A549 (cell line): ENCODE measurements around the gene CNKSR3. TPM values are rescaled to one million over a fixed set of nuclear protein-coding genes. Genes with fewer than 3 reads are reported as not detected.

Experiments used
- ATAC-seq, 2 experiments: fragments of 200-7000 bp in 1 of 2; fragments of >200 bp in 1 of 2; cut with Nextera tagmentation in 1 of 2; cut with Tn5 transposase in 1 of 2; 3 replicates each; pipeline versions ENCODE4 v1.8.0 to v1.9.1; 2018 to 2020; ENCODE audit warnings: mild to moderate bottlenecking in 1 of 2, moderate library complexity in 1 of 2
- CTCF ChIA-PET: fragments of 300-600 bp; sonication (Branson Sonifier 250); formaldehyde crosslinking; extraction: SDS; loops from one replicate; lab custom pipeline; 2021; ENCODE audit warnings: antibody characterized with exemption, inconsistent platforms; lab: Yijun Ruan, JAX
- POLR2A ChIA-PET: fragments of 350-600 bp; formaldehyde crosslinking; extraction: SDS; loops from one replicate; lab custom pipeline; 2021; ENCODE audit warnings: antibody characterized with exemption, inconsistent platforms; lab: Yijun Ruan, JAX
- DNase-seq, 2 experiments: peaks; one replicate each; pipeline versions ENCODE4 v3.0.0 to v3.0.0-alpha.2; 2011 to 2016; ENCODE audit warnings: low read depth in 1 of 2, low spot score in 1 of 2
- FAIRE-seq: peaks from 2 replicates; lab custom pipeline; 2011; peaks lifted over from hg19 to GRCh38; lab: Jason Lieb, UNC
- H3K27ac ChIP-seq, 2 experiments: fragments of >200 bp; sonication (Bioruptor Twin); formaldehyde crosslinking; 3 replicates each; pipeline ENCODE4 v1.5.1; 2016 to 2017
- H3K4me1 ChIP-seq: fragments of >200 bp; sonication (Bioruptor Twin); formaldehyde crosslinking; 3 replicates; pipeline ENCODE4 v1.6.1; 2016
- H3K4me2 ChIP-seq: fragments of >200 bp; sonication (Bioruptor Twin); formaldehyde crosslinking; 3 replicates; pipeline ENCODE4 v1.6.1; 2016
- H3K4me3 ChIP-seq: fragments of >200 bp; sonication (Bioruptor Twin); formaldehyde crosslinking; 3 replicates; pipeline ENCODE4 v1.5.1; 2016
- H3K9me3 ChIP-seq: fragments of >200 bp; sonication (Bioruptor Twin); formaldehyde crosslinking; 3 replicates; pipeline ENCODE4 v1.6.1; 2016
- CBX8 ChIP-seq: fragments of 200-600 bp; sonication (generic); IDR thresholded peaks from 2 replicates; pipeline ENCODE4 v1.6.1; 2016
- CEBPB ChIP-seq, 2 experiments: fragments of >200 bp in 1 of 2; sonication (Bioruptor Twin) in 1 of 2; formaldehyde crosslinking in 1 of 2; IDR thresholded peaks; 2 replicates each; pipeline ENCODE4 v1.6.1; 2012 to 2016
- CHD4 ChIP-seq: fragments of 200-600 bp; sonication (generic); IDR thresholded peaks from 2 replicates; pipeline ENCODE4 v1.6.1; 2016; ENCODE audit warnings: antibody characterized with exemption, mild to moderate bottlenecking, borderline replicate concordance
- CTCF ChIP-seq: fragments of >200 bp; sonication (Bioruptor Twin); formaldehyde crosslinking; IDR thresholded peaks from 3 replicates; pipeline ENCODE4 v1.5.1; 2016
- EHF ChIP-seq: fragments of 250-450 bp; sonication (Bioruptor Pico); IDR thresholded peaks from 2 replicates; pipeline ENCODE4 v1.5.0; 2020; ENCODE audit warnings: mild to moderate bottlenecking
- FOSB ChIP-seq: fragments of 250-450 bp; sonication (Bioruptor Pico); IDR thresholded peaks from 2 replicates; pipeline ENCODE4 v1.5.0; 2020; ENCODE audit warnings: mild to moderate bottlenecking, moderate library complexity
- HDAC2 ChIP-seq: fragments of 200-600 bp; sonication (generic); IDR thresholded peaks from 2 replicates; pipeline ENCODE4 v1.6.1; 2016
- HMGXB4 ChIP-seq: fragments of 250-450 bp; sonication (Bioruptor Pico); IDR thresholded peaks from 2 replicates; pipeline ENCODE4 v1.5.0; 2021; ENCODE audit warnings: mild to moderate bottlenecking, moderate library complexity, borderline replicate concordance
- JUN ChIP-seq, 2 experiments: fragments of >200 bp; sonication (Bioruptor Twin); formaldehyde crosslinking; IDR thresholded peaks; 2 replicates in 1 of 2; 3 replicates in 1 of 2; pipeline ENCODE4 v1.6.1; 2016 to 2017
- JUNB ChIP-seq: fragments of >200 bp; sonication (Bioruptor Twin); formaldehyde crosslinking; IDR thresholded peaks from 2 replicates; pipeline ENCODE4 v1.6.1; 2016
- MAZ ChIP-seq: fragments of 150-350 bp; IDR thresholded peaks from 2 replicates; pipeline ENCODE4 v1.6.1; 2014; ENCODE audit warnings: antibody characterized with exemption, low read depth, low read length, borderline replicate concordance
- MYC ChIP-seq: IDR thresholded peaks from 2 replicates; pipeline ENCODE4 v1.6.1; 2012; ENCODE audit warnings: mild to moderate bottlenecking, inconsistent platforms, low read length, improper control_type of control experiment, borderline replicate concordance
- NFE2L2 ChIP-seq: fragments of 150-350 bp; conservative IDR thresholded peaks from 2 replicates; pipeline ENCODE4 v1.6.1; 2014; ENCODE audit warnings: low read length
- NPAS2 ChIP-seq: fragments of 250-450 bp; sonication (Bioruptor Pico); IDR thresholded peaks from 2 replicates; pipeline ENCODE4 v1.8.0; 2022; ENCODE audit warnings: mild to moderate bottlenecking, moderate library complexity, borderline replicate concordance
- RNF2 ChIP-seq: fragments of 200-600 bp; sonication (generic); IDR thresholded peaks from 2 replicates; pipeline ENCODE4 v1.6.1; 2016; ENCODE audit warnings: low read depth, mild to moderate bottlenecking, antibody characterized with exemption, moderate library complexity, borderline replicate concordance
- SMC3 ChIP-seq: fragments of >200 bp; sonication (Bioruptor Twin); formaldehyde crosslinking; IDR thresholded peaks from 3 replicates; pipeline ENCODE4 v1.6.1; 2018; ENCODE audit warnings: inconsistent platforms
- TFCP2L1 ChIP-seq: fragments of 250-450 bp; sonication (Bioruptor Pico); IDR thresholded peaks from 2 replicates; pipeline ENCODE4 v1.5.0; 2021; ENCODE audit warnings: mild to moderate bottlenecking
- TP53 ChIP-seq: fragments of 250-450 bp; sonication (Bioruptor Pico); IDR thresholded peaks from 2 replicates; pipeline ENCODE4 v1.5.0; 2021; ENCODE audit warnings: mild to moderate bottlenecking, moderate library complexity
- ZFP36 ChIP-seq: fragments of 450-650 bp; IDR thresholded peaks from 2 replicates; pipeline ENCODE4 v1.6.1; 2014; ENCODE audit warnings: borderline replicate concordance; ENCODE audit not compliant: partially characterized antibody
- ZNF302 ChIP-seq: fragments of 250-450 bp; sonication (Bioruptor Pico); IDR thresholded peaks from 2 replicates; pipeline ENCODE4 v1.9.0; 2021; ENCODE audit warnings: inconsistent platforms, mild to moderate bottlenecking, moderate library complexity
- WGBS: methylation state at CpG from one replicate; pipeline ENCODE4 v1.1.6; 2017; ENCODE audit errors: missing lambda C conversion rate; 5-methylcytosine and 5-hydroxymethylcytosine counted together
- polyA plus RNA-seq, 4 experiments: library from polyadenylated mRNA; depleted of rRNA in 3 of 4; stranded (reverse); fragments of >200 nt; fragmentation: RNase III in 1 of 4; extraction: RNeasy Plus Mini Kit Qiagen cat#74134 plus additional on column Dnase treatment in 1 of 4; gene quantifications; 2 replicates in 3 of 4; 3 replicates in 1 of 4; pipeline ENCODE4 v1.2.3, GENCODE V29; 2011 to 2017
- TF ChIP-seq, protein P1 (sequence below): fragments of >200 bp; sonication (Bioruptor Twin); formaldehyde crosslinking; IDR thresholded peaks from 2 replicates; pipeline ENCODE4 v1.6.1; 2016
- TF ChIP-seq, protein P2 (sequence below): IDR thresholded peaks from 2 replicates; pipeline ENCODE4 v1.6.1; 2012
- TF ChIP-seq, protein P3 (sequence below): fragments of 150-350 bp; IDR thresholded peaks from 2 replicates; pipeline ENCODE4 v1.6.1; 2014; ENCODE audit warnings: low read depth, mild to moderate bottlenecking, low read length

The CNKSR3 gene
- polyA plus RNA-seq, 2 of the 4 experiments (the other 2 are of a cell fraction): 2.9 to 3.5 TPM

DNA sequence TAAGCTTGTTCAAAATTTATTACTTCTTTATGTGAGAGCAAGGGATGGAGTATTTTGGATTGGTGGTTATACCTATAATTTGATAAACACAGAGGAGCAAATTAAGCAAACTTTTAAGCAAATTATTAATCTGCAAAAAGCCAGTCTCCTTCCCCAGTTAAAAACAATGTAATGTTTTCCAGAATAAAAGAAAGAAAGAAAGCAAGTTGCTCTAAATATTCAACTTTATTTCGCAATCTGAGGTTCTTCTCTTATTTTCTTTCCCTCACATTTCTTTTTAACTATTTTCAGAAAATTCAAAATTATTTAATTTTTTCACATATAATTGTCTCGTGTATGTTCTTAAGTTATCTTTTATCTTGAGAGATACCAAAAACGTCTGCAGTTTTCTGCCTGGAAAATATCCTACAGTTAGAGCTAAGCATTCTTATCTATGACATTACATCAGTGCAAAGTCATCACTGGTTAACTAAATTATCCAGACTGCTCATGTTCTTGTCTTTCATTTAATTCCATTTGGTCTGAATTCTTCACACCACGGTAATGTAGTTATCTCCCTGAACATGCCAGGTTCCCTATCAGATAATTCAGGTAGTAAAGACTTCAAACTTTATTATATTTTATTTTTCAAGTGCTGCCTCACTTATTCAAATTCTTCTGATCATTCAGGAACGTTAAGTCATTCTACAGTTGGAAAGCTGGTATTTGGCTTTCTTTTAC, 3.3 kb upstream of the CNKSR3 start:
- Histone ChIP-seq H3K27ac (no peak overlapping the region), H3K4me3 (no peak overlapping the region), H3K4me2 (no peak overlapping the region), H3K4me1 (peaks cover 8% of the 10 kb centered on the region; the same call in 2 of the 3 replicates), H3K9me3 (no peaks in the 10 kb centered on the region)
- FAIRE-seq (no peak), DNase-seq (no peak), ATAC-seq (no peak)
- ChIA-PET CTCF (interaction anchor here (1.3 kb wide), 1 partner anchor 13 kb away, joined by 3 read pairs; no protein-coding TSS in a partner anchor), POLR2A (no interaction called here)
- 71% methylated on average over 5 of the region's 5 CpGs for WGBS
- no peak for TF ChIP-seq CHD4
- no peak for TF ChIP-seq TP53 (CRISPR knock-in tag)
- no peak for TF ChIP-seq MAZ
- no peak for TF ChIP-seq MYC
- no peak for TF ChIP-seq RNF2

DNA sequence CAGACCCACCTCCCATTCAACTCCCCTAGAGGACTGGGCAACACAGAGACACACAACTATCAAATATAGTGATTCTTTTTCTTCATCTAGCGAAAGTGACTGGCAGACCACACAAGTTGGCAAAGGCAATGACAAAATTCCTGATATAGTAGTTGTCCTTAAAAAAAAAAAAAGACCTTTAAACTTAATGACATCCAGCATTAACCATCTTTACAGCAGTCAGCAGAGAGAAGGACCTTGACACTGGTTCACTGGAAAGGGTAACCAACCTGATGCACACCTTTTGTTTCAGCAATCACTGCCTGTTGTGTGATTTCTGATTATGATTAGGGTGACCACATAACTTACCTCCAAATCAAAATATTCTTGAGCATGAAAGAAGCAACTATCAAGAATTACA, 1.7 kb upstream of the CNKSR3 start:
- H3K4me2 ChIP-seq: peak overlapping the region; percentile 85
- DNase-seq: no peak
- CTCF ChIA-PET: interaction anchor here (0.7 to 1.3 kb wide), 2 partner anchors 12 to 1906 kb away, joined by 3 read pairs; no protein-coding TSS in a partner anchor
- no peak for ATAC-seq
- H3K9me3 ChIP-seq: no peaks in the 10 kb centered on the region
- TF ChIP-seq NFE2L2: no peak
- no peak for TF ChIP-seq CEBPB (IDR thresholded peaks at IDR 0.05)
- TF ChIP-seq MYC: no peak
- no peak for TF ChIP-seq HDAC2
- no peak for TF ChIP-seq CTCF
- no peak for TF ChIP-seq FOSB (CRISPR knock-in tag)
- TF ChIP-seq CBX8: no peak
- TF ChIP-seq CHD4: no peak
- TF ChIP-seq HMGXB4 (CRISPR knock-in tag): no peak
- TF ChIP-seq SMC3: no peak
- TF ChIP-seq JUN (IDR thresholded peaks at IDR 0.05): no peak
- TF ChIP-seq RNF2: no peak
- no peak for TF ChIP-seq MAZ
- H3K4me3 ChIP-seq: no peak overlapping the region
- FAIRE-seq: no peak
- WGBS: 100% methylated on average over 1 of the region's 1 CpG
- H3K27ac ChIP-seq: peak overlapping the region in 1 of 2 experiments; percentile 95; a peak in 3 of 6 replicates
- peaks cover 17% of the 10 kb centered on the region for H3K4me1 ChIP-seq
- POLR2A ChIA-PET: no interaction called here

DNA sequence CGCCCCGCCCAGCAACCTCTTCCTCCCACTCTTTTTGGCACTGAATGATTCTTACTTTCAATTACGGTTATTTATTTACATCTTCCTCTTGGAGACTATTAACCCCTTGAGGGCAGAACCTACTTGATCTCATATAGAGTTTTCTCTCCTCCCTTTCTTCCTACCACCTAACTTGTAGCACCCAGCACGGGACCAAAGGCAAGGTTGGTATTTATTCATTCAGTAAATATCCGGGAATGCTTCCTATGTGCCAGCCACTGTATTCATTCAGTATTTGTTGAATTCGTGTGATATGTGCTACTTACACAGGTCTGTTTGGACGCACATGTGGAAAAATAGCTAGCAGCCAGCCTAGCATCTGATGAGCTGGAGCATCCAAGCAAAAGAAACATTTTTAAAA, 1.3 kb upstream of the CNKSR3 start:
- POLR2A ChIA-PET: no interaction called here
- H3K4me3 ChIP-seq: no peak overlapping the region; the same call in 2 of the 3 replicates
- WGBS: 20% methylated on average over 5 of the region's 7 CpGs
- peaks cover 17% of the 10 kb centered on the region for H3K4me1 ChIP-seq
- H3K4me2 ChIP-seq: peak overlapping the region; percentile 85
- H3K9me3 ChIP-seq: no peaks in the 10 kb centered on the region
- CTCF ChIA-PET: interaction anchor here (0.7 kb wide), 1 partner anchor 1906 kb away, joined by 3 read pairs; no protein-coding TSS in a partner anchor
- DNase-seq (no peak), FAIRE-seq (no peak), ATAC-seq (no peak)
- H3K27ac ChIP-seq: peak overlapping the region; percentile 90 to 95; a peak in 5 of 6 replicates
- TF ChIP-seq CTCF (no peak), TFCP2L1 (no peak), TP53 (CRISPR knock-in tag) (no peak), ZFP36 (no peak), NPAS2 (CRISPR knock-in tag) (no peak), ZNF302 (CRISPR knock-in tag) (no peak), JUNB (no peak), EHF (no peak)
- TF ChIP-seq, protein P1, sequence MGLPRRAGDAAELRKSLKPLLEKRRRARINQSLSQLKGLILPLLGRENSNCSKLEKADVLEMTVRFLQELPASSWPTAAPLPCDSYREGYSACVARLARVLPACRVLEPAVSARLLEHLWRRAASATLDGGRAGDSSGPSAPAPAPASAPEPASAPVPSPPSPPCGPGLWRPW: no peak
- TF ChIP-seq, protein P2, sequence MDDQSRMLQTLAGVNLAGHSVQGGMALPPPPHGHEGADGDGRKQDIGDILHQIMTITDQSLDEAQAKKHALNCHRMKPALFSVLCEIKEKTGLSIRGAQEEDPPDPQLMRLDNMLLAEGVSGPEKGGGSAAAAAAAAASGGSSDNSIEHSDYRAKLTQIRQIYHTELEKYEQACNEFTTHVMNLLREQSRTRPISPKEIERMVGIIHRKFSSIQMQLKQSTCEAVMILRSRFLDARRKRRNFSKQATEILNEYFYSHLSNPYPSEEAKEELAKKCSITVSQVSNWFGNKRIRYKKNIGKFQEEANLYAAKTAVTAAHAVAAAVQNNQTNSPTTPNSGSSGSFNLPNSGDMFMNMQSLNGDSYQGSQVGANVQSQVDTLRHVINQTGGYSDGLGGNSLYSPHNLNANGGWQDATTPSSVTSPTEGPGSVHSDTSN: no peak
- TF ChIP-seq, protein P3, sequence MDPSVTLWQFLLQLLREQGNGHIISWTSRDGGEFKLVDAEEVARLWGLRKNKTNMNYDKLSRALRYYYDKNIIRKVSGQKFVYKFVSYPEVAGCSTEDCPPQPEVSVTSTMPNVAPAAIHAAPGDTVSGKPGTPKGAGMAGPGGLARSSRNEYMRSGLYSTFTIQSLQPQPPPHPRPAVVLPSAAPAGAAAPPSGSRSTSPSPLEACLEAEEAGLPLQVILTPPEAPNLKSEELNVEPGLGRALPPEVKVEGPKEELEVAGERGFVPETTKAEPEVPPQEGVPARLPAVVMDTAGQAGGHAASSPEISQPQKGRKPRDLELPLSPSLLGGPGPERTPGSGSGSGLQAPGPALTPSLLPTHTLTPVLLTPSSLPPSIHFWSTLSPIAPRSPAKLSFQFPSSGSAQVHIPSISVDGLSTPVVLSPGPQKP: no peak
